ENCODE results near the gene APP. TPM values are rescaled to one million over a fixed set of nuclear protein-coding genes. Genes with fewer than 3 reads are reported as not detected.
"Not testable (repeated sequence)": the region's sequence is repeated elsewhere in the genome, so short reads cannot be mapped to it uniquely, and the experiment has no call there.

The APP gene
- total RNA-seq, 1 donor from 2014 or later = 334 TPM

GRCh38 chr21:25934771-25935224 is 235.8 kb downstream of the APP start:
- DNase-seq = peak; percentile 61

GRCh38 chr21:25934130-25934529 is 236.4 kb downstream of the APP start:
- DNase-seq = no peak

GRCh38 chr21:25931765-25932164 is 238.8 kb downstream of the APP start:
- DNase-seq = no peak

- DNase-seq = peak; percentile 10
These were observed 240.6 kb downstream of the APP start for GRCh38 chr21:25929856-25930520.

- no peak for DNase-seq
These were observed 243.2 kb downstream of the APP start for GRCh38 chr21:25927195-25927880.

- DNase-seq = no peak
These were observed 244.6 kb downstream of the APP start for GRCh38 chr21:25925936-25926335.

- no peak for DNase-seq
These were observed 245.3 kb downstream of the APP start for GRCh38 chr21:25925064-25925800.

- not testable (repeated sequence) for DNase-seq
These were observed 252.4 kb downstream of the APP start for GRCh38 chr21:25918152-25918551.

GRCh38 chr21:25916226-25916625 is 254.3 kb downstream of the APP start:
- no peak for DNase-seq

- DNase-seq = no peak
These were observed 257.1 kb downstream of the APP start for GRCh38 chr21:25913479-25913878.

GRCh38 chr21:25912402-25912746 is 258.2 kb downstream of the APP start:
- DNase-seq = no peak

GRCh38 chr21:25911730-25912401 is 258.7 kb downstream of the APP start:
- DNase-seq = no peak

GRCh38 chr21:25910809-25911208 is 259.8 kb downstream of the APP start:
- no peak for DNase-seq

- DNase-seq = no peak
These were observed 261.2 kb downstream of the APP start for GRCh38 chr21:25909341-25909740.

GRCh38 chr21:25908495-25908894 is 262.1 kb downstream of the APP start:
- DNase-seq = no peak

- no peak for DNase-seq
These were observed 262.8 kb downstream of the APP start for GRCh38 chr21:25907573-25908275.

- no peak for DNase-seq
These were observed 264.0 kb downstream of the APP start for GRCh38 chr21:25906587-25906986.

GRCh38 chr21:25905126-25905525 is 265.4 kb downstream of the APP start:
- no peak for DNase-seq

- DNase-seq = no peak
These were observed 266.4 kb downstream of the APP start for GRCh38 chr21:25904044-25904695.

- DNase-seq = peak; percentile 33
These were observed 267.0 kb downstream of the APP start for GRCh38 chr21:25903607-25904006.

GRCh38 chr21:25901330-25901979 is 269.1 kb downstream of the APP start:
- no peak for DNase-seq
